Karpas-422 (cell line): ENCODE measurements around the gene CPAMD8. TPM values are rescaled to one million over a fixed set of nuclear protein-coding genes. Genes with fewer than 3 reads are reported as not detected.
"Not testable (repeated sequence)": the region's sequence is repeated elsewhere in the genome, so short reads cannot be mapped to it uniquely, and the experiment has no call there.

ENCODE experiments used
- DNase-seq: peaks from one replicate; pipeline ENCODE4 v3.0.0-alpha.2; 2015
- H2AFZ ChIP-seq: fragments of 200-600 bp; sonication (generic); 2 replicates; pipeline ENCODE4 v1.6.1; 2014; ENCODE audit warnings: antibody characterized with exemption, low read length, mixed read lengths
- H3K27ac ChIP-seq: fragments of 200-600 bp; sonication (generic); 2 replicates; pipeline ENCODE4 v1.5.1; 2014; ENCODE audit warnings: mild to moderate bottlenecking, low read length, moderate library complexity
- H3K27me3 ChIP-seq: fragments of 200-600 bp; sonication (generic); 2 replicates; pipeline ENCODE4 v1.6.1; 2014; ENCODE audit warnings: low read length, mixed read lengths
- H3K36me3 ChIP-seq: fragments of 200-600 bp; sonication (generic); 2 replicates; pipeline ENCODE4 v1.6.1; 2014; ENCODE audit warnings: low read length, mixed read lengths; ENCODE audit not compliant: insufficient read depth
- H3K4me1 ChIP-seq: fragments of 200-600 bp; sonication (generic); 2 replicates; pipeline ENCODE4 v1.6.1; 2014; ENCODE audit warnings: mild to moderate bottlenecking, low read length, mixed read lengths
- H3K4me2 ChIP-seq: fragments of 200-600 bp; sonication (generic); 2 replicates; pipeline ENCODE4 v1.6.1; 2014; ENCODE audit warnings: low read length, low read depth, mild to moderate bottlenecking; ENCODE audit not compliant: poor library complexity, severe bottlenecking
- H3K4me3 ChIP-seq: fragments of 200-600 bp; sonication (generic); 2 replicates; pipeline ENCODE4 v1.5.1; 2014; ENCODE audit warnings: mild to moderate bottlenecking, antibody characterized with exemption, low read length, mixed read lengths
- H3K79me2 ChIP-seq: fragments of 200-600 bp; sonication (generic); 2 replicates; pipeline ENCODE4 v1.6.1; 2014; ENCODE audit warnings: mild to moderate bottlenecking, low read length, mixed read lengths
- H3K9ac ChIP-seq: fragments of 200-600 bp; sonication (generic); 2 replicates; pipeline ENCODE4 v1.6.0; 2014; ENCODE audit warnings: low read length
- H3K9me2 ChIP-seq: fragments of 200-600 bp; sonication (generic), shearing (Covaris generic); replicated peaks from 2 replicates; pipeline ENCODE4 v1.6.0; 2014; ENCODE audit warnings: mild to moderate bottlenecking, low read length, moderate library complexity; ENCODE audit not compliant: insufficient read depth
- H3K9me3 ChIP-seq: fragments of 300-700, 200-600 bp; sonication (generic); 2 replicates; pipeline ENCODE4 v1.6.1; 2014; ENCODE audit warnings: low read length, mixed read lengths
- H4K20me1 ChIP-seq: fragments of 200-600 bp; sonication (generic); 2 replicates; pipeline ENCODE4 v1.6.1; 2014; ENCODE audit warnings: mild to moderate bottlenecking, antibody characterized with exemption, low read length, low read depth; ENCODE audit not compliant: insufficient read depth
- total RNA-seq: library from RNA; depleted of rRNA; stranded (reverse); fragments of >200 nt; shearing (Covaris generic); gene quantifications from 2 replicates; pipeline ENCODE4 v1.2.3, GENCODE V29; 2014; ENCODE audit warnings: low replicate concordance

Gene CPAMD8
- total RNA-seq, 1 experiment from 2014 or later: not detected

DNA sequence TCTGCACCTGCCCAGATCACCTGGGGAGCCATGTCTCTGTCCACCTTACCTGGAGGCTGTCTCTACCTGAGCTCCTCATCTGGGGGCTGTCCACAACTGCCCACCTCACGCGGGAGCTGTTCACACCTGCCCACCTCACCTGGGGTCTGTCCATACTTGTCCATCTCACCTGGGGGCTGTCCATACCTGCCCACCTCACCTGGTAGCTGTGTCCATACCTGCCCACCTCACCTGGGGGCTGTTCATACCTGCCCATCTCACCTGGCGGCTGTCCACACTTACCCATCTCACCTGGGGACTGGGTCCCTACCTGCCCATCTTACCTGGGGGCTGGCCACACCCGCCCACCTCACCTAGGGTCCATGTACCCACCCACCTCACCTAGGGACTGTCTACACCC, 10.0 kb upstream of the CPAMD8 start:
- no peak overlapping the region for H3K9ac ChIP-seq
- no peaks in the 10 kb centered on the region for H4K20me1 ChIP-seq
- H3K4me1 ChIP-seq: no peaks in the 10 kb centered on the region
- DNase-seq: no peak
- no peak overlapping the region for H3K4me3 ChIP-seq
- no peak overlapping the region for H3K4me2 ChIP-seq
- H3K36me3 ChIP-seq: no peaks in the 10 kb centered on the region
- H3K27ac ChIP-seq: no peak overlapping the region
- no peaks in the 10 kb centered on the region for H3K9me2 ChIP-seq
- H3K9me3 ChIP-seq: no peaks in the 10 kb centered on the region
- no peak overlapping the region for H2AFZ ChIP-seq
- no peaks in the 10 kb centered on the region for H3K27me3 ChIP-seq
- H3K79me2 ChIP-seq: no peaks in the 10 kb centered on the region

DNA sequence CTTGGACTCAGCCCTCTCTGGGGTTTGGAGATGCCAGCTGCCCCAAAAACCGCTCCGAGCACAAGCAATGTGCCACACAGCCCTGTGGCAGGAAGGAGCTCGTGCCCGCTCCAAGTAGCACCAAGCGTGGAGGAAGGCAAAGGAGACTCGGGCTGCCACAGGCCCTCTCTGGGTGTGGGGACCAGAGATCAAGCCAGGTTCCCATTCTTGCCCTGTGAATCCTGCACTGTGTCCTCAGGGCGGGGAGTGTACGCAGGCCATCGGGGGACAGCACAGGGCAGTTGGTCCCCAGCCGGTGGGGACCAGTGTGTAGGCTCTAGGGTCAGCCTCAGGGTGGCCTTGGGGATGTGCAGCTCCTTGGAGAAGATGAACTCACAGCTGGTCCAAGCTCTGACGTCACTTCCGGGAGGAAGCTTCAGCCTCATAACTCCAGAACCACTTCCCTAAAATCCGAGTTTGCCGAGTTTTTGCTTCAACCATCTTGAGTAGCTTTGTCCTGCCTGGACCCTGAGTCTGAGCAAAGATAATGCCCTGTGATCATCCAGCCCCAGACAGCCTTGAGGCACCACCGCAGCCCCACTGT, 9.3 kb upstream of the CPAMD8 start:
- Histone ChIP-seq H3K9ac (no peak overlapping the region), H2AFZ (no peak overlapping the region), H3K79me2 (no peaks in the 10 kb centered on the region), H3K4me2 (no peak overlapping the region), H3K36me3 (no peaks in the 10 kb centered on the region), H3K27ac (no peak overlapping the region), H3K9me2 (no peaks in the 10 kb centered on the region), H3K4me3 (no peak overlapping the region), H3K27me3 (no peaks in the 10 kb centered on the region), H3K4me1 (no peaks in the 10 kb centered on the region), H4K20me1 (no peaks in the 10 kb centered on the region), H3K9me3 (no peaks in the 10 kb centered on the region)
- no peak for DNase-seq

DNA sequence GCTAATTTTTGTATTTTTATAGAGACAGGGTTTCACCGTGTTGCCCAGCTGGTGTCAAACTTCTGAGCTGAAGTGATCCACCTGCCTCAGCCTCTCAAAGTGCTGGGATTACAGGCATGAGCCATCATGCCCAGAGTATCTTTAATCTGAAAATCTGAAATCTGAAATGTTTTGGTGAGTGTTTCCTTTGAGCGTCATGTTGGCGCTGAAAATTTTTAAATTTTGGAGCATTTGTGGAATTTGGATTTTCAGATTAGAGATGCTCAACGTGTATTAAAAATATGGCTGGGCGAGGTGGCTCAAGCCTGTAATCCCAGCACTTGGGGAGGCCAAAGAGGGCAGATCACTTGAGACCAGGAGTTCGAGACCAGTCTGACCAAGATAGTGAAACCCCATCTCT, 5.1 kb upstream of the CPAMD8 start:
- Histone ChIP-seq H3K27me3 (no peaks in the 10 kb centered on the region), H3K4me3 (no peak overlapping the region), H3K36me3 (no peaks in the 10 kb centered on the region), H3K79me2 (no peaks in the 10 kb centered on the region), H3K9me2 (no peaks in the 10 kb centered on the region), H4K20me1 (no peaks in the 10 kb centered on the region), H3K27ac (no peak overlapping the region), H3K4me1 (no peaks in the 10 kb centered on the region), H3K9me3 (no peaks in the 10 kb centered on the region), H3K9ac (no peak overlapping the region), H3K4me2 (no peak overlapping the region), H2AFZ (no peak overlapping the region)
- DNase-seq: no peak

DNA sequence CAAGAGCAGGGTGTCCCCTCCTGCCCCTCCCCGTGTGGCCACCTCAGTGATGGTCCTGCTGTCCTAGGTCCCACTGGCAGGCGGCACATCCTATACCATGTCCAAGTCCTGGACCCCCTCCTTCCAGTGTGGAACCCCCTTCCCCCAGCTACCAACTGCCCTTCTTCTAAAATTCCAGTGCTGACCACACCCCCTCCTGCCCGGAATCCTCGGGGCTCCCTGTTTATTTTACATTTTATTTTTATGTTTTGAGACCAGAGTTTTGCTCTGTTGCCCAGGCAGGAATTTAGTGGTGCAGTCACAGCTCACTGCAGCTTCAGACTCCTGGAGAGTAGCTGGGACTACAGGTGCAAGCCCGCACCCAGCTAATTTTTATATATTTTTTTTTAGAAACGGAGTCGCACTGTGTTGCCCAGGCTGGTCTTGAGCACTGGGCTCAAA, 945 bp upstream of the CPAMD8 start:
- no peak overlapping the region for H3K9ac ChIP-seq
- no peak overlapping the region for H2AFZ ChIP-seq
- H3K27me3 ChIP-seq: no peaks in the 10 kb centered on the region
- no peak for DNase-seq
- H3K36me3 ChIP-seq: no peaks in the 10 kb centered on the region
- H3K9me3 ChIP-seq: no peaks in the 10 kb centered on the region; the same call in 1 of the 2 replicates
- no peak overlapping the region for H3K4me2 ChIP-seq
- H3K4me3 ChIP-seq: no peak overlapping the region
- H3K79me2 ChIP-seq: no peaks in the 10 kb centered on the region
- no peaks in the 10 kb centered on the region for H3K4me1 ChIP-seq
- no peaks in the 10 kb centered on the region for H3K9me2 ChIP-seq
- H4K20me1 ChIP-seq: no peaks in the 10 kb centered on the region
- no peak overlapping the region for H3K27ac ChIP-seq

DNA sequence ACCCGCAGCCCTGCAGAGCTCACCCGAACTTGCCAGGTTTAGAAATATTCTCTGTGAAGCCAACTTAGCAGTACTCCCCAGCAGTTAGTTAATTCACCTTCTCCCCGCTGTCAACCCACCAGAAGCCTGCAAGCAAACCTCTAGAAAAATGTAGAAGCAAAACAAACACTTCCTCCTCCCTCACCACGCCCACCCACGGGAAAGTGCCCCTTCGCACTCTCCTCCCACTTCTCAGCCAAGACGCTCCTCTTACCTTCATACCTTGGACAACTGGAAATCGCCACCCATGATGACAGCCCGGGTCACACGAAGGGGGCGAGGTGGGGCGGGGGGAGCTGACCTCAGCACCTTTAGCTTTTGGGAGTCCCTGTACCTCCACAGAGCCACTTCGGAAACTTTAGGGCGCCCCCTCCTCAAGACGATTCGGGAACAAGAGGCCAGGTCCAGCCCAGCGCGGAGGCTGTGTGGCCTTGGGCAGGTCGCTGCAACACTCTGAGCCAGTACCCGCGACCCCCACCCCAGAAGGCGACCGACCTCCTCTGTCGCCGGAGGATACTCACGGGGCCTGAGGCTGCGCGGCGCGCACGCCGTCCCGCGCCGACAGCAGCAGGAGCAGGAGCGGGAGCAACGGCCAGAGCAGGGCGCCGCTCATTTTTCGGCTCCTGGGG, 485 bp downstream of the CPAMD8 start:
- no peak overlapping the region for H3K4me3 ChIP-seq
- H3K79me2 ChIP-seq: no peaks in the 10 kb centered on the region
- no peak overlapping the region for H3K9ac ChIP-seq
- no peaks in the 10 kb centered on the region for H3K27me3 ChIP-seq
- H3K4me2 ChIP-seq: no peak overlapping the region
- no peaks in the 10 kb centered on the region for H3K36me3 ChIP-seq
- H2AFZ ChIP-seq: no peak overlapping the region
- H3K4me1 ChIP-seq: no peaks in the 10 kb centered on the region
- H3K9me3 ChIP-seq: no peaks in the 10 kb centered on the region; the same call in 1 of the 2 replicates
- H4K20me1 ChIP-seq: no peaks in the 10 kb centered on the region
- no peaks in the 10 kb centered on the region for H3K9me2 ChIP-seq
- DNase-seq: no peak
- no peak overlapping the region for H3K27ac ChIP-seq

DNA sequence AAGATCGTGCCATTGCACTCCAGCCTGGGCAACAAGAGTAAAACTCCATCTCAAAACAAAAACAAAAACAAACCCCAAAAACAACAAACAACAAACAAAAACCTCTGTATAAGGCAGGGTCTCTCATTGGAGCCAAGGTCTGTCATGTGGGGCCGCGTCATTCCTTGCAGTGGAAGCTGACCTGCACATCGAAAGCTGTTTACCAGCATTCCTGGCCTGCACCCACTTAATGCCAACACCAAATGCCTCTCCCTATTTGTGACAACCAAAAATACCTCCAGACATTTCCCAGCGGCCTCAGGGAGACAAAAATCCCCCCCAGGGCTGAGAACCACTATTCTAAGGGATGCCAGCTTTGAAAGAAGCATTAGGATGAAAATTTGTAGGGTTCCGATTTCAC, 1.2 kb downstream of the CPAMD8 start:
- no peak overlapping the region for H3K4me2 ChIP-seq
- no peak overlapping the region for H3K4me3 ChIP-seq
- H3K4me1 ChIP-seq: no peaks in the 10 kb centered on the region
- H3K9me2 ChIP-seq: no peaks in the 10 kb centered on the region
- H2AFZ ChIP-seq: no peak overlapping the region
- no peak overlapping the region for H3K9ac ChIP-seq
- H3K27me3 ChIP-seq: no peaks in the 10 kb centered on the region
- DNase-seq: no peak
- no peaks in the 10 kb centered on the region; the same call in 1 of the 2 replicates for H3K9me3 ChIP-seq
- H3K36me3 ChIP-seq: no peaks in the 10 kb centered on the region
- H3K79me2 ChIP-seq: no peaks in the 10 kb centered on the region
- H3K27ac ChIP-seq: no peak overlapping the region
- no peaks in the 10 kb centered on the region for H4K20me1 ChIP-seq

DNA sequence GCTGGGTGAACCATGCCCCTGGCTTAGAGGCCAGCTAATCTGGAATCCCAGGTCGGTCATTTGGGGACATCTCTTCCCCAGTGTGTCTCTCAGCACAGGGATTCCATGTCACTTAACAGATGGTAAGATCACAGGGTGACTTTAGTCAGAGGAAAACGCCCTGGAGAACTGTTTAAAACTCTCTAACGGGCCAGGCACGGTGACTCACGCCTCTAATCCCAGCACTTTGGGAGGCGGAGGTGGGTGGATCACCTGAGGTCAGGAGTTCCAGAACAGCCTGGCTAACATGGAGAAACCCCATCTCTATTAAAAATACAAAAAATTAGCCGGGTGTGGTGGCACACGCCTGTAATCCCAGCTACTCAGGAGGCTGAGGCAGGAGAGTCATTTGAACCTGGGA, 1.7 kb downstream of the CPAMD8 start:
- not testable (repeated sequence) for H3K27ac ChIP-seq, H4K20me1 ChIP-seq, H3K9me2 ChIP-seq, H3K9me3 ChIP-seq, H3K27me3 ChIP-seq, H3K9ac ChIP-seq, H3K4me3 ChIP-seq, DNase-seq, H2AFZ ChIP-seq, H3K4me2 ChIP-seq, H3K4me1 ChIP-seq, H3K79me2 ChIP-seq, H3K36me3 ChIP-seq

DNA sequence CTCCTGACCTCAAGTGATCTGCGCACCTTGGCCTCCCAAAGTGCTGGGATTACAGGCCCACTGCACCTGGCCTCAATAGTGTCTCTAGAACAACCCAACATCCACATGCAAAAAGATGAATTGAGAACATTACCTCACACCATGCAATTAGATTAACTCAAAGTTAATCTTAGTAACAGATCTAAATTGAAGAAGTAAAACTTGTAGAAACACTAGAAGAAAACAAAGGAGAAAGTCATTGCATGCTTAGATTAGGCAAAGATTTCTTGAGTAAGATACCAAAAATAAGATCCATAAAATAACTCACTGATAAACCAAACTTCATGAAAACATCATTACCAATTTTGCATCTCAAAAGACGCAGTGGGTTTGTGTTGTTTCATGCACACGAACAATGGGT, 2.8 kb downstream of the CPAMD8 start:
- no peak overlapping the region for H3K27ac ChIP-seq
- no peaks in the 10 kb centered on the region for H4K20me1 ChIP-seq
- H3K4me2 ChIP-seq: no peak overlapping the region
- no peaks in the 10 kb centered on the region for H3K4me1 ChIP-seq
- no peaks in the 10 kb centered on the region; the same call in 1 of the 2 replicates for H3K9me3 ChIP-seq
- H3K36me3 ChIP-seq: no peaks in the 10 kb centered on the region
- no peaks in the 10 kb centered on the region for H3K9me2 ChIP-seq
- no peaks in the 10 kb centered on the region for H3K79me2 ChIP-seq
- no peak overlapping the region for H3K9ac ChIP-seq
- H3K4me3 ChIP-seq: no peak overlapping the region
- no peak overlapping the region for H2AFZ ChIP-seq
- DNase-seq: no peak
- H3K27me3 ChIP-seq: no peaks in the 10 kb centered on the region
